ENCODE measurements around the gene NPAS4.
"Not testable (repeated sequence)": the region's sequence is repeated elsewhere in the genome, so short reads cannot be mapped to it uniquely, and the experiment has no call there.

The NPAS4 gene

DNA sequence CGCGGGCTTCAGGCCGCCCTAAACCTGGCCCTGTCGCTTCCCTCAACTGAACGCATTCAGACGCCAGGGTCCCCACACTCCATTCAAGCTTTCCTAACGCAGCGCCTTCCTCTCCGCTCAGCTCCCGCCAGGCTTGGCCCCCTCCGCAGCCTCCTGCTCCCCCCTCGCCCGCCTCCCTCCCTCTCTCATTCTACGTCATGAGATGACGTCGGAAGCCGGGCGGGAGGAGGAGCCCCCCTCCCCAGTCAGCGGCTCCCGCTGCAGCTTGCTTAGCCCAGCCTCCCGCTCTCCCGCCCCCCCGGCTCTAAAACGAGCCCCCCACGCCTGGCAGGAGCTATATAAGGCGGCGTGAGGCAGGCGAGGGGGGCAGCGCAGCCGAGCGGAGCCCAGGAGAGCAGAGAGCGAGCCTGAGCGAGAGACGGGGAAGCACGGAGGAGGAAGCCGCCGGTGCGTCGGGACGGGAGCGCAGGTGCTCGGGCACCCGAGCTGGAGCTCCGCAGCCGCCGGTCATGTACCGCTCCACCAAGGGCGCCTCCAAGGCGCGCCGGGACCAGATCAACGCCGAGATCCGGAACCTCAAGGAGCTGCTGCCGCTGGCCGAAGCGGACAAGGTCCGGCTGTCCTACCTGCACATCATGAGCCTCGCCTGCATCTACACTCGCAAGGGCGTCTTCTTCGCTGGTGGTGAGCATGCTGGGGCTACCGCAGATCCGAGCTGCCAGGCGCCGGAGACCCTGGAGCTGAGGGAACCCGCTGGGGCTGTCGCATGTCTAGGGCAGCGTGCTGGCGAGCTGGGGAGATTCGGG, at the start of gene NPAS4:
Gene NPAS4 (plus strand): TSS at position 365 of the 806 bp plus-strand sequence. CDS start 145 bp downstream, at position 510.
- DNase-seq = no peak

DNA sequence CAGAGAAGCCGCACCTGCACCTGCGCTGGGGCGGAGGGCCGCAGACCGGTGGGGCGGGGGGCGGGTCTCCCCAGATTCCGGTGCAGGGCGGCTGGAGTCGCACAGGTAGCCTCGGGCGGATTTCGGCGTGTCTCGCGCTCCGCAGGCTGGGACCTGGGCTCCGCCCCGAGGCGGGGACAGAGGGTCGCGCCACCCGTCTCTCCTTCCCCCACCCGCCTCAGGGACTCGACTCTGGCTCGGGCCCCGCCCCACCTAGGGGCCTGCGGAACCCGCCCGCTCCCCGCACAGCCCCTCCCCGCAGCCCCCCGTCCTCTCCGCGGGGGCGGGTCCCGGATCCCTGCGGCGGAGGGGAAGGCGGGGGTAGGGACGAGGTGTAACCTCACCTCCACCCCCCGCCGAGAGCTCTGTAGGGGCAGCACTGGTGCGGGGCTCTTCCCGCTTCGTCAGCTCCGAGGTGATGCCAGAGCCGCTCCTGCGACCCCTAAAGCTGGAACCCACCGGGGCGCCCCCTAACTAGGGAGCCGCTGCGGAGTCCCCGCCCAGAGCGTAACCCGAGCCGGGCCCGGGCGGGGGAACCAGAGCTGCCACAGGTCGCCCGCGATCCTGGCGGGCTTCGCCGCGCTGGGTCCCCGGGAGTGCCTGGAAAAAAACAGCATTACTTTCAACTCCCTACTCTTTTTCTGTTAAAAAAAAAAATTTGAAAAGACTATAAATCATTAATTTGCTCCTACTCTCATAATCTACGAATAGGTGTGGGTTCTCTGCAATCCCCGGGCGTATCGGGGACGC, 49.0 kb upstream of the NPAS4 start, which contains the start of gene SLC29A2:
Gene SLC29A2 (minus strand): TSS at position 134 of the 789 bp plus-strand sequence. CDS start 169 bp downstream, outside the sequence.
- DNase-seq = peak; percentile 98

DNA sequence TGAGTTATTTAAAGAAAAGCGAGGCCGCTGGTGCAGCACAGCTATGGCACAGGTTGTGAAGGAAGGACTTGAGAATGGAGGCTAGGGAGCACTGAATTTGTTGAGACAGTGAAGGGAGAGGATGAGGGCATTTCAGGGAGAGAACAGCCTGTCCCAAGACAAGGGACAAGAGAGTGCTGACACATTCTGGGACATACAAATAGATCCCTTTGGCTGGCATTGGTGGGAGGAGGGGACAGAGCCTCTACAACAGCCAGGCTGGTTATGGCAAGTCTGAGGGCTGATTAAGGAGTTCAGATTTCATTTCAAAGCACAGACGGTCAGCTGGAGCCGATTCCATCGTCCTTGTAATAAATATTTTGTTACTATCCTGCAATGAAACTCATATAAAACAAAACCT, 47.6 kb upstream of the NPAS4 start:
- DNase-seq = no peak

DNA sequence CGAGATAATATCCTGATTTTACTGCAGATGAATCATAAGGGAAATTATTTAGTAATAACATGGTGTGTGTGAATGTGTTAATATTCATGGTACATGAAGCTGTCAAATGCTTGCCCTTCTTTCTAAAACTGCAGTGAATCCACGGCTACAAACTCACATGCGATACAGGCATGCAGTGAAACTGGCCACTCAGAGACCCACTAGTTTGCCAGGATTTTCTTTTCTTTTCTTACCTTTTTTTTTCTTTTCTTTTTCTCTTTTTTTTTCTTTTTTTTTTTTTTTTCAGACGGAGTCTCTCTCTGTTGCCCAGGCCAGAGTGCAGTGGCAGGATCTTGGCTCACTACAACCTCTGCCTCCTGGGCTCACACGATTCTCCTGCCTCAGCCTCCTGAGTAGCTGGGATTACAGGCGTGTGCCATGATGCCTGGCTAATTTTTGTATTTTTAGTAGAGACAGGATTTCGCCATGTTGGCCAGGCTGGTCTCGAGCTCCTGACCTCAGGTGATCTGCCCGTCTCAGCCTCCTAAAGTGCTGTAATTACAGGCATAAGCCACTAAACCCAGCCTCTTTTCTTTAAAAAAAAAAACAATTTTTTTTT, 47.0 kb upstream of the NPAS4 start:
- DNase-seq = not testable (repeated sequence)

DNA sequence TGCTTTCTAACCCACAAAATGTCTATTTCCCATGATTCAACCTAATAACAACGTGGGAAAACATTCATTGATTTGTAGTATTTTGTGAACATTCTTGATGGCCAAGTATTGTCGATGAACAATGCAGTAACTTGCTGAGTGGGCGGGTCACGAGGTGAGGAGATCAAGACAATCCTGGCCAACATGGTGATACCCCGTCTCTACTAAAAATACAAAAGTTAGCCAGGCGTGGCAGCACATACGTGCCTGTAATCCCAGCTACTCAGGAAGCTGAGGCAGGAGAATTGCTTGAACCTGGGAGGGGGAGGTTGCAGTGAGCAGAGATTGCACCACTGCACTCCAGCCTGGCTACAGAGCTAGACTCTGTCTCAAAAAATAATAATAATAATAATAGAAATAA, 40.6 kb upstream of the NPAS4 start:
- not testable (repeated sequence) for DNase-seq

DNA sequence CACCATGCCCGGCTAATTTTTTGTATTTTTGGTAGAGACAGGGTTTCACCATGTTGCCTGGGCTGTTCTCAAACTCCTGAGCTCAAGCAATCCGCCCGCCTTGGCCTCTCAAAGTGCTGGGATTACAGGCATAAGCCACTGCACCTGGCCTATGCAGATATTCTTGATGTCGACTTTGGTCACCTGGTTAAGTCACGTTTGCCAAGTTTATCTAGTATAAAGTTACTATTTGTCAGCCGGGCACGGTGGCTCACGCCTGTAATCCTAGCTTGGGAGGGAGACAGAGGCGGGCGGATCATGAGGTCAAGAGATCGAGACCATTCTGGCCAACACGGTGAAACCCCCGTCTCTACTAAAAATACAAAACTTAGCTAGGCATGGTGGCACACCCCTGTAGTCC, 36.5 kb upstream of the NPAS4 start:
- DNase-seq = not testable (repeated sequence)

DNA sequence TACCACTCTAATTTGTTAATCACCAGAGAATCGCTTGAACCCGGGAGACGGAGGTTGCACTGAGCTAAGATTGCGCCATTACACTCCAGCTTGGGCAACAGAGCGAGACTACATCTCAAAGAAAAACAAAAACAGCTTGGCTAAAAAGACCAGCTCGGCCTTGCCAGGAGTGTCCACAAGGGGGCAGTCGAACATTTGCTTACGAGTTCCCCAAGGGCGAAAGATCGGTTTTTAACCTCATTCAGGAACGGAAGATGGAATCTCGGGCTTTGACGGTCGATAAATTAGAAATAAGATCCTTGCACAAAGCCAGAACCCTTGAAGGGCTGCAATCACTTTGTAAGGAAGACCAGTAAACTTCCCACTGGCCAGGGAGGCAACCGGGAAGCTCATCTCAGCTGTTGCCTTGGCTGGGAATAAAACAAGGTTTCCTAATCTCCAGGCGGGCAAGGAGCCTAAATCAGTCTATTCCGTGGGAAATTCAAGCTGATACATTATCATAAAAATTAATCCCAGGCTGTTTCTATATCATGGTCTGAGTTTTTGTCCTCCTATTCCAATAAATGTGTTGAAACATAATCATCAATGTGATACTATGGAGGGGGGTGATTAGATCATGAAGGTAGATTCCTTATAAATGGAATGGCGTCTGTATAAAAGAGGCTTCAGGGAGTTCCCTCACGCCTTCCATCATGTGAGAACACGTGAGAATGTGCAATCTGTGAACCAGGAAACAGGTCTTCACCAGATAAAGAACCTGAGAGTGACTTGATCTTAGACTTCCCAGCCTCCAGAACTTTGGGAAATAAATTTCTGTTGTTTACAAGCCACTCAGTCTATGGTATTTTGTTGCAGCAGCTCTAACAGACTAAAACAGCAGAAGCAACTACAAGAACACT, 34.4 kb upstream of the NPAS4 start:
- DNase-seq = peak; percentile 90

DNA sequence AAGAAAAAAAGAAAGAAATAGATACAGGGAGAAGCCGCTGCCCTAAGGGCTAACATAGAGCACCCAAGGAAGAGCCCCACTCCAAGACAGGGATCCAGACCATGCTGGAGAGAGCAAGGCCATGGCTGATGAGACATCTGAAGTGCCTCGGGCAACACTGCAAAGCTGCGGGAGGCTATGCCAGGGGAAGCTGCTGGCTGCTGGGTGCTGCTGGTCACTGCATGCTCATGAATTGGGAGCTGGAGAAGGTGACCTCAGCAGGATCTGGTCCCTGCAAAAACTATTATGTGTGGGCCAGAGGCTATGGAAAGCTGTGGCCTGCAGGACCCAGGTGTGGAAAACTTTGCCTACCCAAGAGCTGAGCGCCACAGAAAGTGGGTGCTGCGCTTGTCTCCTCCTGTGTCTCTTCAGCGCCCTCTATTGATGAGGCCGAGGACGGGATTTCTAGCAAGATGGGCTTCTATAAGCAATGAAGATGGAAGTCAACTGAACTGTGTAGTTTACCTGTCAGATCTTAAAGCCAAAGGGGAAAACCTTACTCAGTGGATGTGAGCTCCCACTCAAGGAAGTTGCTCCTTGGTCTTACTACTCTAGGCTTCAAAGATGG, 32.0 kb upstream of the NPAS4 start:
- peak; percentile 86 for DNase-seq

DNA sequence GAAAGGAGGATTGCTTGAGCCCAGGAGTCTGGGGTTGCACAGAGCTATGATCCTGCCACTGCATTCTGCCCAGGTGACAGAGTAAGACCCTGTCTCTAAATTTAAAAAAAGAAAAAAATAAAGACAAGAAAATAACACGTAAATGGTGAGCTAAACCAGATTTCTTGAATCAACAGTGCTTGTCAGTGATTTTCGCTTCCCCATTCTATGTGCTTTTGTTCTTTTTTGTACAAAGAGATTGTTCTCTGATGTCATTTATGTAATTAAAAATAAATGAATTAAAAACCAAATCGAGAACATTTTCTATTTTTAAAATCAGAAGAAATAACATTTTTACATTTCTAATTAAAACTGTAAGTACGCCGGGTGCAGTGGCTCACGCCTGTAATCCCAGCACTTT, 29.5 kb upstream of the NPAS4 start:
- DNase-seq = no peak

DNA sequence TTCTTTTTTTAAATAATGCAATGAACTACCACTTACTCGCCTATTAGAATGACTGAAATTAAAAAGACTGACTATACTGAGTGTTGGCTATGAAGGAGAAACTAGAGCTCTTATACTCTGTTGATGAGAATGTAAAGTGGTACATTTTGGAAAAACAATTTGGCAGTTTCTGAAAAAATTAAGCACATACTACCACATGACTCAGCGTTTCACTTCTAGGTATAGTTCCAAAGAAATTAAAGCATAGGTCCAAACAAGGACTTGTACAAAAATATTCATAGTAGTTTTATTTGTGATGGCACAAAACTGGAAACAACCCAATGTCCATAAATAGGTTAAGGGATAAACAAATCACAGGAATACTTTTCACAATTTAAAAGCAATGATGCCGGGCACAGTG, 26.9 kb upstream of the NPAS4 start:
- no peak for DNase-seq

DNA sequence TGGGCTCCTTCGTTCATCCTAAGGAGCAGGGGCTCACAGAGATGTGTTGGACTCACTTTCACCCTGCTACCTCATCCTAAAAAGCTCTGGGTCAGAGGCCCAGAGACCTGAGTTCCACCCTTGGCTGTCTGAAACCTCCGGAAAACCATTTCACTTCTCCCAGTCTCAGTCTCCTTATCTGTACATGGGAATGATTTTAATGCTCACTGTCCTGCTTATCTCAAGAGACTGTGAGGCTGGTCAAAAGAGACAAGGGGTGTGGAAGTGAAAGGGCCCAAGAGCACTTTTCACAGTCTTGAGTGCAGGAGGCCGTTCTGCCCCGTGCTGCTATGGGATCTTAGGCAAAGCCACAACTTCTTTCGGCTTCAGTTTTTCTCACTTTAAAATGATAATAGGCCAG, 13.2 kb upstream of the NPAS4 start:
- no peak for DNase-seq

DNA sequence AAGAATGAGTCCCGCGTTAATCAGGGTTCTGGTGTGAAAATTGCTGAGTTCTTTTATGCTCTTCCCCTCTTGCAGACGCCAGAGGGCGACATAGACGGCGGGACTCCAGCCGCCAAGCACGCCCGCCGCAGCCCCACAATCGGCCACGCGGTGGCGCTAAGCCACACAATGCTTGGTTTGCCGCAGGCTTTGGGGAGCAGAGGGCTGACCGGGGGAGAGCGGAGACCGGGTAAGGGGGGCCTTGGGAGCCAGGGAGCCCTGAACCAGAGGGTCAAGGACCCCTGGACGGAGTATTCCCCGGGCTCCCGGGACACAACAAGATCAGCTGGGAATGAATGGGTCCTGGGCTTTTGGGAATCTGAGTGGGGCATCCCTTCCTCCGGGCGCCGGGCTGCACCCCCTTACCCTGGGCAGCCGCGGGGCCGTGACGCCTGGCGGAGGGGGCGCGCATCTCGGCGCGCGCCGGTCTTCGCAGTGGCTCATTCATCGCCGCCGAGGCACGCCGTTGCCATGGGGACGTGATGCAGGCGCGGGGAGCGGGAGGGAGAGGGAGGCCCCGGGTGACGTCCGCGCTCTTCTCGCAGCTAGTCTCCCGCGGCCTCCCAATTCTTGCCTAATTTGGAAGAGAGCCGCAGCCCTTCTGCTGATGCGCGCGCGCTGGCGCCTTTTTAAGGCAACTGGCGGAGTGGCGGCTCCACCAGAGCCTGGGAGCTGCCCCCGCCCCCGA, 12.2 kb upstream of the NPAS4 start:
- DNase-seq = peak; percentile 95

DNA sequence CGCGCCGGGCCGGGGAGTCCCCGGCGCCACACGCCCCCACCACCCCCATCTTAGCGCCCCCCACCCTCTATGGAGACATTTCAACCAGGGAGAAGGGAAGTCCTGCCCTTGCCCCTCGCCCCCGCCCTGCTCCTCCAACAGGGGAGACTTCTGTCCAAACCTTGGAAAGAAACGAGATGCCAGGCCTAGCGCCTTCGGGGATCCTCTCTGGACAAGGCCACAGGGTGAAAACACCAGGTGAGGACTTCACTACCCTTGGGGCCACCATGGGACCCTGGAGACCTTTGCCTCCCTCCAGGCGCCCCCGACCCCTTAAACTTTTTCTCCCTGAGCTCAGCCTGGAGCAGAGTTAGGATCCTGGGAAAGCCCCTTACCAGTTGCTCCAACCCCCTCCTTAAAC, 11.6 kb upstream of the NPAS4 start:
- no peak for DNase-seq

DNA sequence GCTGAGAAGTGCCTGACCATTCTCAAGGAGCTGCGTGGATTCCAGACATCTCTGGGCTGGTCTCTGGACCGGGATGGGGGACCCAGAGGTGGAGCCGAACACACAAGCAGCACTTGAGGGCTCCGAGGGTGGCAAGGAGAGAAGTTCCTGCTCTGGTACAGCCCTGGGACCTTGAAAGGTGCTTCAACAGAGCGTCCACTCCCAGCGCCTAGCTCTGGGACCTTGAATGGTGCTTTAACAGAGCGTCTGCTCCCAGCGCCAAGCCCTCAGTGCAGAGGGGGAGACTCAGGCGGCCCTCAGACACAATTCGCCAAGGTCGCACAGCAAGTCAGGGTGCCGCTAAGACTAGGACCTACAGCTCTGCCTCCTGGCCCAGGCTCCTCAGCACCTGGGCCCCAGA, 10.6 kb upstream of the NPAS4 start:
- DNase-seq = no peak

DNA sequence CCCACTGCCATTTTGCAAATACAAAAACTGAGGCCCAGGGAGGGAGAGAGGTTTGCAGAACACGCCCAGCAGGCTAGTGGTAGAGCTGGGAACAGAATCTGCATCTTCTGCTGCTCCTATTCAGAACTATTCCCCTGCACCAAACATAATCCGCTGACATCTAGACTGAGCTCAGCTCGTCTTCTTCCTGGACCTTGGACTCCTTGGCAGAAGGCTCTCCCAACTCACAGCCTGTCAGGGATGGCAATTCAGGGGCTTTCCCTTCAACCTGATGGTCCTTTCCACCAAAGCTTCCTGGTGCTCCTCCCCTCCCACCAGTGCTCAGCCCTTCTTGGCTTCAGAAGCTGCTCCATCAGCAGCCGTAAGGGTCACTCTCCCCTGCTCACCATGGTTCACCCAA, 9.5 kb upstream of the NPAS4 start:
- no peak for DNase-seq

DNA sequence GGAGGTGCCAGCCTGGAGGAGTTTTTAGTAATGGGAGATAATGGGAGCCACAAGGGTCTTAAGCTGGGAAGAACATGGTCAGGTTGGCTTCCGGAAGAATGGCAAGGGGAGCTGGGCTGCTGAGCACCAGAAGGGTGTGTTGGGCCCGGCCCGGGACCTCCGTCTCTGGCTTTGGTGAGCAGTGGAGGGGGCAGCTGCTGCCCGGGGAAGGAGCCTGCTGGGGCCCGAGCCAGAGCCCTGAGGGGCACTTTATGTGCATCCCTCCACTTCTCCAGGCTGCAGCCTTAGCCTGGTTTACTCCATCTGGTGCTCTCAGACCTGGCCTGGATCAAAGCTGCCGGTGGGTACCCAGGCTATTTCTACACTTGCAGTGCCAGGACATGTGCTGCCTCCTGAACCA, 8.7 kb upstream of the NPAS4 start:
- no peak for DNase-seq

DNA sequence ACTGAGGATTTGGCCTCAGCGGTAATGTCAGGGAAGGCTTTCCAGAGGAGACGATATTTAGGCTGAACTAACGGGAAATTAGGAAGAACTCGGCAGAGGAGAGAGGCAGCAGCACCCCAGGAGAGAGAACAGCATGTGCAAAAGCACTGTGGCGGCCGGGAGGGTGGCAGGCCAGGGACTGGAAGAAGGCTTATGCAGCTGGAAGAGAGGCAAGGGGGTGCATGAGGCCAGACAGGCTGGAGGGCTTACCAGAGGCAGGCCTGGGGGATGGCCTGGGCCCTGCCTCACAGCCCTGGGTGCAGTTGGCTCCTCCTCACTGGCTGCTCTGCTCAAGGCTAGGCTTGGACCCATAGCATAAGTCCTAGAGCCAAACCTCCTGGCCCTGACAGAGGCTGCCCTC, 7.7 kb upstream of the NPAS4 start:
- no peak for DNase-seq

DNA sequence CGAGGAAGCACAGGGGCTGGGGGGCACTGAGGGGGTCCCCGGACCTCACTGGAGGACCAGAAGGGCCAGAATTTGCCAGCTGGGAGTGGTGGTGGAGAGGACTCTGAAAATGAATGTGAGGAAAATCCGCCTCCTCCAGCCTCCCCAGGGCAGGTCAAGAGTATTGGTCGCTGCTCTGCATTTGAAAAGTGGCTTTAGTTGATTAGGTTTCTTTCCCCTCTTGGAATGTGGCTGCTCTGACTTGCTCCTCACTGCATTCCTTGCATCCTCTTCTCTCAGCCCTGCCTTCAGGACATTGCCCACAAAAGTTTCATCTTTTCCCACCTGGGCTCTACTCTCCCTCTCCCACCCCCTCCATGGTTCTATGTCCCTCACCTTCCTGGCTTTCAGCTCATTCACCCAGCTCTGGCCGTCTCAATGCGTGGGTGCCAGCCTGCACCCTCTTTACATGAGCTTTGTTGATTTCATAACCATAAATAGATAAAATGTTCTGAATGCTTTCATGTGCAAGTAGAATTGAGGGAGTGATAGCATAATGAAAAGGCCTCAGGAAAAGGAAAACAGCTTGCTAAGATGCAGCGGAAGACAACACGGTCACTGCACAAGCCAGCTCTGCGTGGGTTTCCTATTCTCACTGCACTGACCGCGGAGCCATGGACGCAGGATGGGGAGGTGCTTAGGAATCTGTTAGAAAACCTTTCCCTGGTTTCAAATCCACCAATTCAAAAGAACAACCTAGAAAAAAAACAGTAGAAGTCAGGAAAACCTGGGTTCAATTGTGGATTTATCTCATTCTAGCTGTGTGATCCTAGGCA, 6.5 kb upstream of the NPAS4 start:
- no peak for DNase-seq

DNA sequence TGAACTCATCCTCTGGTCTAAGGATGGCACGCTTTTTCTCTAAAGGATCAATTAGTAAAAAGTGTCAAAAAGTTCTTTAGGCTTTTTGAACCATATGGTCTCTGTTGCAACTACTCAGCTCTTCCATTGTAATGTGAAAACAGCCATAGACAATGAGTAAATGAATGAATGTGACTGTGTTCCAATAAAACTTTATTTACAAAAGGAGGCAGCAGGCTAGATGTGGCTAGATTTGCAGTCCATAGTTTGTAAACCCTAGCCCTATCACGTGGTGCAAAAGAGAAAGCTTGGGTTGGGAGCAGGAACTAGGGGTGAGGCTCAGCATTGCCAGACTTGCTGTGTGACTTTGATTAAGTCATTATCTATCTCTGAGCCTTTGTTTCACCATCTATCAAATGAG, 5.4 kb upstream of the NPAS4 start:
- no peak for DNase-seq

DNA sequence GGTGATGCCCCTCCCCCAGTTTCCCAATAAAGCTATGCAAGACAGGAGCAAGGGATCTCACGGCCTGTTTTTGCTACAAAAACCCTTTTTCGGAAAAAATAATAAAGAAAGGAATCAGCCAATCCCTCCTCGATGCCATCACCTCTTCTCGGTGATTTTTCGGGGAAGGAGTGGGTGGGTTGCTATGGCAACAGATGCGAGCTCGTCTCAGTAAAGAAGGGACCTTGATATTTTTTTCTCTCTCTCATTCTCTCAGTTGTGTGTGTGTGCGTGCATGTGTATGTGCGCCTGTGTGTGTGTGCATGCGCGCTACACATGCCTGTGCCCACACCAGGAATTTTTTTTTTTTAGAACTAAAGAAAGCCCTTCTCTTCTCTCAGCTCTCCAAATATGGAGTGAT, 3.8 kb upstream of the NPAS4 start:
- no peak for DNase-seq
